ENCODE results near the gene CHIA. TPM values are rescaled to one million over a fixed set of nuclear protein-coding genes. Genes with fewer than 3 reads are reported as not detected.

CHIA gene
- total RNA-seq, 1 donor from 2014 or later: 0.23 TPM

DNA sequence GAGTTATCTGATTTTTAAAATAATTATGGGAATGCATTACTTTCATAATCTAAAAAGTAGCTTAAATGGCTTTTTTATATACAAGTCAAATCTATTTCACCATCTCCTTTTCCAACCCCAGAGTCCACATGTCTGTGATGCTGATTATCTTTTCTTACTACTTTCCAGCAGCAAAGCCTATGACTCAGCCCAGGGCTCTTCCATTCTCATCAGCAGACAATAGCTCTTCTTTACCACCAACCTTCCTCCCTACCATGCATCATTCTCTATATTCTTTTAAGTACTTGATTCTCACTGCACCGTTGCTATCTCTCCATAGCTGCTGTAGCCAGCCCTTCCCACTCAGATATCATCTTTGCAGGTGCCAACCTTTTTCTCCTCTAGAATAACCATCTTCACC lies 75.6 kb downstream of the CHIA start:
- DNase-seq (ENCODE audit: low spot score): no peak

DNA sequence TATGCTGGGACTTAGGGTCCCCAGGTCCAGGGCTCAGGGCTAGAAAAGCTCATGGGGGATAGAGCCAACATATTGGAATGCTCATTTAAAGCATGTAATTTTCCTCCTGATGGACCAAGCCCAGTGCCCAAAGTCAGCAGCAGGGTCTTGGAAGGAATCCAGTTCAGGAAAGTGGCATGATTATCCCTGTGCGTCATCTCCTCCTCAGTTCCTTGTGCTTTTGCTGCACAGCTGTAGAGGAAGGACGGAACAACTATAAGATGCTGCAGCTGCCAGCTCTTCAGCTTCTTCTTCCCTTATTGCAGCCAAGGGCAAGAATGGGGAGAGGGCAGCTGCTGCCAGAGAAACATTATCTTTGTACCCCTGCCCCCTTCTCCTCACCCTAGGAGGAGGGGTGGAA lies 78.5 kb downstream of the CHIA start:
- DNase-seq (ENCODE audit: low spot score): no peak

DNA sequence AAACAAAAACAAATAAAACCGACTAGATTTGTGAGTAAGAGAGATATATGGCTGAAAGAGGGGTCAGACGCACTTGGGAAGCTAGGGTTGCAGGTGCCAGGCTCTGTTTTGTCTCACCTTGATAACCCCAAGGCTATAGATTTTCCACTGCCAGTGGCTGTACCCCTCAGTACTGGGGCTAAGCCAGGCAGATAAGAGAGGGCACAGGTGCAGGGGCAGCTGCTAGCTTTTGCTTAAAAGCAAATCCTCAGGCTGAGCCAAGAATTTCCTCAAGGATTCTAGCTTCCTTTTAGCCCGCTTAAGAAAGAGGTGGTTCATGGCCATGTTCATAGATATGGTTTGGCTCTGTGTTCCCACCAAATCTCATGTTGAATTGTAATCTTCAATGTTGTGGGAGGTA lies 79.0 kb downstream of the CHIA start:
- no peak for DNase-seq (ENCODE audit: low spot score)

Other genes starting within 250 kb of the CHIA start
- 58.0 TPM for gene DRAM2, start 150.8 kb upstream of the CHIA start, total RNA-seq
- 34.9 TPM for gene CEPT1, start 150.6 kb upstream of the CHIA start, total RNA-seq
- gene DENND2D, start 90.2 kb upstream of the CHIA start, total RNA-seq: 42.8 TPM
- gene CHI3L2, start 63.1 kb upstream of the CHIA start, total RNA-seq: 2.8 TPM
- 1.2 TPM for gene OVGP1, start 136.9 kb downstream of the CHIA start, total RNA-seq
- 25.6 TPM for gene WDR77, start 158.4 kb downstream of the CHIA start, total RNA-seq
- gene ATP5PB, start 158.6 kb downstream of the CHIA start, total RNA-seq: 192 TPM
- gene C1orf162, start 183.1 kb downstream of the CHIA start, total RNA-seq: 17.2 TPM
- 15.8 TPM for gene ADORA3, start 212.8 kb downstream of the CHIA start, total RNA-seq
- 8.4 TPM for gene TMIGD3, start 212.8 kb downstream of the CHIA start, total RNA-seq

All from mucosa of gallbladder (tissue), 1 donor.